Measurements from ENCODE around the gene LCTL. TPM values are rescaled to one million over a fixed set of nuclear protein-coding genes. Genes with fewer than 3 reads are reported as not detected.
"Not testable (repeated sequence)": the region's sequence is repeated elsewhere in the genome, so short reads cannot be mapped to it uniquely, and the experiment has no call there.

The LCTL gene
- total and polyA plus RNA-seq, 2 experiments from 2014 or later, result 1.8 TPM; not detected in 1

GRCh38 chr15:66505430-66505811 lies 60.4 kb downstream of the LCTL start:
- WGBS (ENCODE audit: low lambda C conversion rate, missing lambda C conversion rate), result under 1% methylated on average over 13 of the region's 13 CpGs
- peaks cover 11% of the 10 kb centered on the region for H3K36me3 ChIP-seq (replicated peaks; ENCODE audit: insufficient read depth, low read depth)
- H4K20me1 ChIP-seq (ENCODE audit: insufficient read depth, poor library complexity, severe bottlenecking), result peaks cover 31% of the 10 kb centered on the region
- peak overlapping the region; percentile 95 for H2AFZ ChIP-seq
- no peak for TF ChIP-seq EZH2phosphoT487 (IDR thresholded peaks at IDR 0.05; ENCODE audit: low read depth, severe bottlenecking, unreplicated experiment)
- no peak for TF ChIP-seq EZH2 (IDR thresholded peaks at IDR 0.05; ENCODE audit: borderline replicate concordance)
- no peak for TF ChIP-seq CTCF (IDR thresholded peaks at IDR 0.05; ENCODE audit: poor library complexity)
- peak overlapping the region; percentile 99 for H3K27ac ChIP-seq
- no peaks in the 10 kb centered on the region for H3K27me3 ChIP-seq
- H3K4me2 ChIP-seq, result peak overlapping the region; percentile 91
- H3K4me1 ChIP-seq (ENCODE audit: insufficient read depth), result peaks cover 13% of the 10 kb centered on the region
- H3K9me2 ChIP-seq (replicated peaks; ENCODE audit: insufficient read depth), result no peaks in the 10 kb centered on the region
- H3K79me2 ChIP-seq, result peaks cover 59% of the 10 kb centered on the region
- H3K9me3 ChIP-seq (ENCODE audit: low read depth), result no peaks in the 10 kb centered on the region
- H3K4me3 ChIP-seq, result peak overlapping the region; percentile 91
- DNase-seq (ENCODE audit: low spot score), result no peak

- no peaks in the 10 kb centered on the region for H3K9me3 ChIP-seq (ENCODE audit: low read depth)
- H3K36me3 ChIP-seq (replicated peaks; ENCODE audit: insufficient read depth, low read depth), result peaks cover 11% of the 10 kb centered on the region
- H3K4me2 ChIP-seq, result peak within 1 kb of the TSS; percentile 91
- TF ChIP-seq CTCF (IDR thresholded peaks at IDR 0.05; ENCODE audit: poor library complexity) (no peak), EZH2phosphoT487 (IDR thresholded peaks at IDR 0.05; ENCODE audit: low read depth, severe bottlenecking, unreplicated experiment) (no peak), EZH2 (IDR thresholded peaks at IDR 0.05; ENCODE audit: borderline replicate concordance) (no peak)
- H4K20me1 ChIP-seq (ENCODE audit: insufficient read depth, poor library complexity, severe bottlenecking), result peaks cover 31% of the 10 kb centered on the region
- H3K79me2 ChIP-seq, result peaks cover 63% of the 10 kb centered on the region
- H3K9me2 ChIP-seq (replicated peaks; ENCODE audit: insufficient read depth), result no peaks in the 10 kb centered on the region
- peak; percentile 80 for DNase-seq (ENCODE audit: low spot score)
- no peaks in the 10 kb centered on the region for H3K27me3 ChIP-seq
- H3K4me1 ChIP-seq (ENCODE audit: insufficient read depth), result peaks cover 13% of the 10 kb centered on the region
- peak within 1 kb of the TSS; percentile 99 for H3K27ac ChIP-seq
- H3K4me3 ChIP-seq, result peak within 1 kb of the TSS; percentile 91
- H2AFZ ChIP-seq, result peak within 1 kb of the TSS; percentile 95
- 1% methylated on average over 45 of the region's 46 CpGs for WGBS (ENCODE audit: low lambda C conversion rate, missing lambda C conversion rate)
These were observed 61.0 kb downstream of the LCTL start, which contains the start of the genes RPL4 and ZWILCH for GRCh38 chr15:66504563-66505429. RPL4 (minus strand) TSS chr15:66504855; CDS start chr15:66504790, 65 bp downstream. ZWILCH (plus strand) TSS chr15:66505326; CDS start chr15:66505339, 13 bp downstream.

GRCh38 chr15:66503780-66504562 lies 61.8 kb downstream of the LCTL start:
- Histone ChIP-seq H2AFZ (no peak overlapping the region), H3K4me3 (peak overlapping the region; percentile 91), H3K36me3 (replicated peaks; ENCODE audit: insufficient read depth, low read depth) (peaks cover 11% of the 10 kb centered on the region), H3K27me3 (no peaks in the 10 kb centered on the region), H4K20me1 (ENCODE audit: insufficient read depth, poor library complexity, severe bottlenecking) (peaks cover 31% of the 10 kb centered on the region), H3K4me2 (peak overlapping the region; percentile 91), H3K9me3 (ENCODE audit: low read depth) (no peaks in the 10 kb centered on the region), H3K9me2 (replicated peaks; ENCODE audit: insufficient read depth) (no peaks in the 10 kb centered on the region), H3K27ac (peak overlapping the region; percentile 99), H3K79me2 (peaks cover 63% of the 10 kb centered on the region), H3K4me1 (ENCODE audit: insufficient read depth) (peaks cover 13% of the 10 kb centered on the region)
- DNase-seq (ENCODE audit: low spot score), result no peak
- TF ChIP-seq EZH2 (IDR thresholded peaks at IDR 0.05; ENCODE audit: borderline replicate concordance) (no peak), CTCF (IDR thresholded peaks at IDR 0.05; ENCODE audit: poor library complexity) (no peak), EZH2phosphoT487 (IDR thresholded peaks at IDR 0.05; ENCODE audit: low read depth, severe bottlenecking, unreplicated experiment) (no peak)
- WGBS (ENCODE audit: low lambda C conversion rate, missing lambda C conversion rate), result under 1% methylated on average over 12 of the region's 12 CpGs

GRCh38 chr15:66503041-66503648 lies 62.7 kb downstream of the LCTL start:
- not testable (repeated sequence) for H2AFZ ChIP-seq; H3K9me2 ChIP-seq (replicated peaks; ENCODE audit: insufficient read depth); H3K27me3 ChIP-seq; DNase-seq (ENCODE audit: low spot score); H3K9me3 ChIP-seq (ENCODE audit: low read depth)
- H3K4me1 ChIP-seq (ENCODE audit: insufficient read depth), result peaks cover 13% of the 10 kb centered on the region
- H3K27ac ChIP-seq, result peak overlapping the region; percentile 99
- peaks cover 59% of the 10 kb centered on the region for H3K79me2 ChIP-seq
- peaks cover 31% of the 10 kb centered on the region for H4K20me1 ChIP-seq (ENCODE audit: insufficient read depth, poor library complexity, severe bottlenecking)
- peaks cover 11% of the 10 kb centered on the region for H3K36me3 ChIP-seq (replicated peaks; ENCODE audit: insufficient read depth, low read depth)
- H3K4me3 ChIP-seq, result peak overlapping the region; percentile 91
- peak overlapping the region; percentile 91 for H3K4me2 ChIP-seq
- WGBS (ENCODE audit: low lambda C conversion rate, missing lambda C conversion rate), result 41% methylated on average over 13 of the region's 13 CpGs

All from hepatocyte (in vitro differentiated cells).